Measurements from ENCODE around the gene KLHL35. TPM values are rescaled to one million over a fixed set of nuclear protein-coding genes. Genes with fewer than 3 reads are reported as not detected.

The KLHL35 gene
- under 1 TPM; 0.78 to 0.99 TPM for total RNA-seq

GRCh38 chr11:75432911-75433321 lies at the start of gene KLHL35:
KLHL35 (minus strand) TSS chr11:75433203; CDS start chr11:75430629, 2,574 bp downstream.

GRCh38 chr11:75399344-75400145 lies 33.5 kb downstream of the KLHL35 start, which contains the start of gene RPS3:
RPS3 (plus strand) TSS chr11:75399518; CDS start chr11:75399548, 30 bp downstream.

Other genes starting within 250 kb of the KLHL35 start
- gene TPBGL, start 192.4 kb downstream of the KLHL35 start, total RNA-seq = under 1 TPM; 0.25 to 0.41 TPM
- 10 to 100 TPM; 18.6 to 19.7 TPM for gene ARRB1, start 81.5 kb downstream of the KLHL35 start, total RNA-seq
- 1,000 to 10,000 TPM; 3,872 to 4,029 TPM for gene RPS3, start 33.7 kb downstream of the KLHL35 start, total RNA-seq
- 10 to 100 TPM; 36.6 to 37.9 TPM for gene GDPD5, start 92.7 kb upstream of the KLHL35 start, total RNA-seq
- gene SERPINH1, start 129.1 kb upstream of the KLHL35 start, total RNA-seq = 10 to 100 TPM; 14.4 to 15.3 TPM
- under 1 TPM; 0.10 TPM for gene MAP6, start 235.8 kb upstream of the KLHL35 start, total RNA-seq